Keratinocyte (primary cell): ENCODE data around the gene GRIK4. TPM values are rescaled to one million over a fixed set of nuclear protein-coding genes. Genes with fewer than 3 reads are reported as not detected.

ENCODE experiments used
- DNase-seq: peaks from one replicate; pipeline ENCODE4 v3.0.0-alpha.2; 2011; ENCODE audit warnings: low read depth, missing footprints, low spot score
- FAIRE-seq: peaks from 2 replicates; lab custom pipeline; 2011; peaks lifted over from hg19 to GRCh38; lab: Jason Lieb, UNC
- H2AFZ ChIP-seq: 2 replicates; pipeline ENCODE4 v1.6.0; 2012; ENCODE audit warnings: low read length, control low read depth, inconsistent platforms; ENCODE audit not compliant: control insufficient read depth
- H3K27ac ChIP-seq: 2 replicates; pipeline ENCODE4 v1.5.1; 2011; ENCODE audit warnings: low read length; ENCODE audit not compliant: control insufficient read depth, insufficient read depth
- H3K27me3 ChIP-seq: 3 replicates; pipeline ENCODE4 v1.6.0; 2011; ENCODE audit warnings: low read length; ENCODE audit not compliant: control insufficient read depth, insufficient read depth; ENCODE audit errors: extremely low read depth
- H3K36me3 ChIP-seq, 2 experiments: 2 replicates in 1 of 2; 3 replicates in 1 of 2; pipeline ENCODE4 v1.5.1; 2011; ENCODE audit warnings: low read length in 2 of 2, mild to moderate bottlenecking in 1 of 2; ENCODE audit not compliant: control insufficient read depth in 2 of 2, insufficient read depth in 2 of 2; ENCODE audit errors: extremely low read depth in 1 of 2
- H3K4me1 ChIP-seq: 3 replicates; pipeline ENCODE4 v1.5.1; 2011; ENCODE audit warnings: low read length; ENCODE audit not compliant: control insufficient read depth, insufficient read depth; ENCODE audit errors: extremely low read depth
- H3K4me2 ChIP-seq: 3 replicates; pipeline ENCODE4 v1.6.0; 2011; ENCODE audit warnings: low read depth, low read length; ENCODE audit not compliant: control insufficient read depth, insufficient read depth; ENCODE audit errors: extremely low read depth
- H3K4me3 ChIP-seq, 3 experiments: fragments of 200-600 bp in 1 of 3; sonication (generic) in 1 of 3; 2 replicates in 2 of 3; 3 replicates in 1 of 3; pipeline ENCODE4 v1.5.1; 2011 to 2016; ENCODE audit warnings: low read length in 3 of 3, mild to moderate bottlenecking in 3 of 3, control low read depth in 2 of 3, inconsistent platforms in 1 of 3, low read depth in 1 of 3, mixed read lengths in 1 of 3, mixed run types in 1 of 3, moderate library complexity in 1 of 3; ENCODE audit not compliant: control insufficient read depth in 2 of 3, insufficient read depth in 2 of 3; ENCODE audit errors: extremely low read depth in 1 of 3
- H3K79me2 ChIP-seq: 2 replicates; pipeline ENCODE4 v1.6.0; 2012; ENCODE audit warnings: low read length; ENCODE audit not compliant: control insufficient read depth, insufficient read depth
- H3K9ac ChIP-seq: 3 replicates; pipeline ENCODE4 v1.6.0; 2011; ENCODE audit warnings: low read length; ENCODE audit not compliant: control insufficient read depth, insufficient read depth; ENCODE audit errors: extremely low read depth
- H3K9me1 ChIP-seq: 3 replicates; pipeline ENCODE4 v1.6.0; 2011; ENCODE audit warnings: low read length; ENCODE audit not compliant: control insufficient read depth, insufficient read depth; ENCODE audit errors: extremely low read depth
- H3K9me3 ChIP-seq: 2 replicates; pipeline ENCODE4 v1.5.1; 2012; ENCODE audit warnings: low read depth, low read length; ENCODE audit not compliant: control insufficient read depth
- H4K20me1 ChIP-seq: 3 replicates; pipeline ENCODE4 v1.6.0; 2011; ENCODE audit warnings: low read length; ENCODE audit not compliant: control insufficient read depth, insufficient read depth; ENCODE audit errors: extremely low read depth
- EZH2 ChIP-seq: IDR thresholded peaks from one replicate; pipeline ENCODE4 v1.6.1; 2012; ENCODE audit warnings: inconsistent platforms, mild to moderate bottlenecking, low read length, moderate library complexity
- dilution Hi-C: fragments of 300-500 bp; cut with MboI; formaldehyde crosslinking; loops from one replicate; pipeline ENCODE4 v1.7.0; 2020; ENCODE audit warnings: low sequenced_read_pairs; ENCODE audit not compliant: extremely low pct_ligation_motif_present
- polyA plus RNA-seq, 5 experiments: library from polyadenylated mRNA; depleted of rRNA in 3 of 5; stranded (reverse) in 3 of 5; stranded (forward) in 1 of 5; unstranded in 1 of 5; fragments of >200 nt; gene quantifications; 1 replicate in 1 of 5; 2 replicates in 3 of 5; 3 replicates in 1 of 5; pipeline versions ENCODE4 v1.2.1 to v1.2.3, GENCODE V29; 2011 to 2012; ENCODE audit warnings: missing spikeins in 2 of 5, low read depth in 1 of 5, low replicate concordance in 1 of 5
- TF ChIP-seq, protein P1 (sequence below), 3 experiments: IDR thresholded peaks in 1 of 3; conservative IDR thresholded peaks in 1 of 3; optimal IDR thresholded peaks in 1 of 3; 2 replicates in 2 of 3; 3 replicates in 1 of 3; pipeline versions ENCODE3 to v1.5.1; 2011; ENCODE audit warnings: low read length in 3 of 3, mild to moderate bottlenecking in 3 of 3, moderate library complexity in 2 of 3, control low read depth in 1 of 3, inconsistent platforms in 1 of 3; ENCODE audit not compliant: insufficient read depth in 2 of 3; ENCODE audit errors: extremely low read depth in 1 of 3

Gene GRIK4
- polyA plus RNA-seq, 1 donor (not counting 4 experiments of a cell fraction or from before 2014, with no cell fraction given), result not detected

DNA sequence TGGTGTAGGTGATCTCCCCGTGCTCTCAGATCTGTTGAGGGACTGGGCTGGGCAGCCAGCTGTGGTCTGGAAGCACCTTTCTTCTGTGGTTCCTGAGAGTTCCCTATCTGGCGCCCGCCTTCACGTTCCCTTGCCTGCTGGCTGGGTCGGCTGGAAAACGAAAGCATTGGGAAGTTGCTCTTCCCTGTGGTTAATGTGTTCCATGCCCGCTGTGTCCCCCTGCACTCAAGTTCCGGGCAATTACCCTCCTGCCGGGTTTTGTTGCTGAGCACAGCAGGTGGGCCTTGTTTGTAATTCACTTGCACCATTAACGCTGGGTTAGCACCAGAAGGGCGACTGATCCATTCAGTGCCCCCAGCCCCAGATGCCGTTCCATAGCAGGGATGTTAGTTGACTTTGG lies 134.1 kb downstream of the GRIK4 start:
- Histone ChIP-seq H2AFZ (no peak overlapping the region), H3K36me3 (no peaks in the 10 kb centered on the region), H3K4me2 (no peak overlapping the region), H3K27ac (no peak overlapping the region), H3K9me3 (no peaks in the 10 kb centered on the region), H3K9ac (no peak overlapping the region), H3K4me3 (no peak overlapping the region), H3K27me3 (peaks cover 13% of the 10 kb centered on the region), H3K79me2 (no peaks in the 10 kb centered on the region), H3K9me1 (no peaks in the 10 kb centered on the region), H4K20me1 (no peaks in the 10 kb centered on the region), H3K4me1 (no peaks in the 10 kb centered on the region)
- FAIRE-seq (no peak), DNase-seq (no peak)
- TF ChIP-seq, protein P1, sequence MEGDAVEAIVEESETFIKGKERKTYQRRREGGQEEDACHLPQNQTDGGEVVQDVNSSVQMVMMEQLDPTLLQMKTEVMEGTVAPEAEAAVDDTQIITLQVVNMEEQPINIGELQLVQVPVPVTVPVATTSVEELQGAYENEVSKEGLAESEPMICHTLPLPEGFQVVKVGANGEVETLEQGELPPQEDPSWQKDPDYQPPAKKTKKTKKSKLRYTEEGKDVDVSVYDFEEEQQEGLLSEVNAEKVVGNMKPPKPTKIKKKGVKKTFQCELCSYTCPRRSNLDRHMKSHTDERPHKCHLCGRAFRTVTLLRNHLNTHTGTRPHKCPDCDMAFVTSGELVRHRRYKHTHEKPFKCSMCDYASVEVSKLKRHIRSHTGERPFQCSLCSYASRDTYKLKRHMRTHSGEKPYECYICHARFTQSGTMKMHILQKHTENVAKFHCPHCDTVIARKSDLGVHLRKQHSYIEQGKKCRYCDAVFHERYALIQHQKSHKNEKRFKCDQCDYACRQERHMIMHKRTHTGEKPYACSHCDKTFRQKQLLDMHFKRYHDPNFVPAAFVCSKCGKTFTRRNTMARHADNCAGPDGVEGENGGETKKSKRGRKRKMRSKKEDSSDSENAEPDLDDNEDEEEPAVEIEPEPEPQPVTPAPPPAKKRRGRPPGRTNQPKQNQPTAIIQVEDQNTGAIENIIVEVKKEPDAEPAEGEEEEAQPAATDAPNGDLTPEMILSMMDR (optimal IDR thresholded peaks at IDR 0.05 in 1 of 3, IDR thresholded peaks at IDR 0.05 in 1 of 3, conservative IDR thresholded peaks at IDR 0.05 in 1 of 3; ENCODE audit: extremely low read depth in 1 of 3, insufficient read depth in 2 of 3, low read length in 3 of 3), result no peak
- TF ChIP-seq EZH2, result no peak
- dilution Hi-C loops, result no loop called here

DNA sequence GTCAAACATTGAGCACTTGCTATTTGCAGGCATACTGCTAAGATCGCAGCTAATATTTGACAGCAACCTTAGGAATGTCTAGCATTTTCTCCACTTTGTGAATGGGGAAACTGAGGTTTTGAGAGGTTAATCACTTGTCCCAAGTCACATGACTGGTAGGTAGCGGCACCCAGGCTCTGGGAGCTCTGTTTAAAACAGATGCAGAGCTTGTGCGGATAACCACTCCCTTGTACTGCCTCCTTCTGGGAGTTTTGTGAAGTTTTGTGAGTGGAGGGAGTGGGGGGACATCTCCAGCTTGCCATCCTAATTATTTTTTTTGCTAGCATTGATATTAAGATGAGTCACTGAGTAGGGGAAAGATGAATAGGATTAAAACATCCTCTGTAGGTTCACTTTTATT lies 134.7 kb downstream of the GRIK4 start:
- H3K36me3 ChIP-seq, result no peaks in the 10 kb centered on the region
- H3K4me3 ChIP-seq, result no peak overlapping the region
- FAIRE-seq (no peak), DNase-seq (no peak)
- TF ChIP-seq, protein P1 (optimal IDR thresholded peaks at IDR 0.05 in 1 of 3, IDR thresholded peaks at IDR 0.05 in 1 of 3, conservative IDR thresholded peaks at IDR 0.05 in 1 of 3; ENCODE audit: extremely low read depth in 1 of 3, insufficient read depth in 2 of 3, low read length in 3 of 3), result no peak
- TF ChIP-seq EZH2, result no peak
- no peak overlapping the region for H2AFZ ChIP-seq
- no peaks in the 10 kb centered on the region for H3K4me1 ChIP-seq
- no peaks in the 10 kb centered on the region for H4K20me1 ChIP-seq
- no peaks in the 10 kb centered on the region for H3K9me1 ChIP-seq
- H3K79me2 ChIP-seq, result no peaks in the 10 kb centered on the region
- H3K9ac ChIP-seq, result no peak overlapping the region
- H3K9me3 ChIP-seq, result no peaks in the 10 kb centered on the region
- H3K4me2 ChIP-seq, result no peak overlapping the region
- dilution Hi-C loops, result no loop called here
- H3K27ac ChIP-seq, result no peak overlapping the region
- H3K27me3 ChIP-seq, result peaks cover 13% of the 10 kb centered on the region
